ENCODE results near the gene CCDC92. TPM values are rescaled to one million over a fixed set of nuclear protein-coding genes. Genes with fewer than 3 reads are reported as not detected.

Gene CCDC92
- total RNA-seq, 4 donors from 2014 or later: 23.1 to 33.3 (median 30.9) TPM

DNA sequence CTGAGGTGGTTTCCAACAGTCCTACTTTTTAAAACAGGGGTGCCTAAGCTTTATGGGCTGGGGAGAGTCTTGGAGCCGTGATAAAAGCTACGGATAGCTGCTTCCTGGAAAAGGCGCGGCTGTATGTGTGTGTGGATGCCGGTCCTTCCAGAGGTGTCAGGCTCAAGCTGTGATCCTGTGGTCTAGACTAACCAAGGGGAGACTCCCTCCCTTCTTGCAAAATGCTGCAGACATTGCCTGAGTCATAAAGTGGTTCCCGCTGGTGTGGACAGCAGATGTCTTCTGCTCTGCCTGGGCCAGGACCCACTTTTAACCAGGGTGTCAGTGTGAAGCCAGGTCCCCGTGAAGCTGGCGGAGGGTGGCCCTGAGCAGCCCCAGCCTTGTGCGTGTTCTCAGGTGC lies 37.8 kb downstream of the CCDC92 start:
- no peak for DNase-seq

DNA sequence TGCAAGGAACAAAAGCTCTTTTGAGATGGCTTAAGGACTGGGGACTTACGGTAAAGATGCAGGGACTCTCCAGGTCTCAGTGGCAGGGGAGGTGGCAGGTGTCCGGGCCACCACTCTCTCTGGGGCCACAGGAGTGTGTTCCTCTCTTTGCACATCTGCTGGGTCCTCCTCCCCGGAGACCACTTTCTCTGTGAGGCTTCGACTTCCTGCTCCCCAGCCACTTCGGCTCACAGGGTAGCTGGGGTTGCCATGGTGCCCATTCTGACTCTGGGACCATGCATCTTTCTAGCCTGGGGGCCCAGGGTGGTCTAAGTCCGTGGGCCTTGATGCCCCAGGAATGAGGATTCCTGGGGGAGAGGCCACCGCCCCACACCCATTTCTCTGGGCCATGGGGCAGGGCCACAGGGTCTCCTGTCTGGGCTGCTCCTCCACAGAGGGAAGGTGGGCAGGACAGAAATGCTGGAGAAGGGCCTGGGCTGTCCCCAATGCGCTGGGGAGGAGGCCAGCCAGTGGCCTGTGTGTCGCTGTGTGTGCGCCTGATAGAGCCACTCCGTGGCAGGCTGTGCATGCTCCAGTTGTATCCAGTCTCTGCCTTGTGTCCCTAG lies 38.5 kb downstream of the CCDC92 start:
- no peak overlapping the region for H3K4me3 ChIP-seq
- H3K27ac ChIP-seq: no peak overlapping the region
- H3K27me3 ChIP-seq: no peaks in the 10 kb centered on the region
- TF ChIP-seq POLR2A (IDR thresholded peaks at IDR 0.05): no peak
- TF ChIP-seq, protein P1, sequence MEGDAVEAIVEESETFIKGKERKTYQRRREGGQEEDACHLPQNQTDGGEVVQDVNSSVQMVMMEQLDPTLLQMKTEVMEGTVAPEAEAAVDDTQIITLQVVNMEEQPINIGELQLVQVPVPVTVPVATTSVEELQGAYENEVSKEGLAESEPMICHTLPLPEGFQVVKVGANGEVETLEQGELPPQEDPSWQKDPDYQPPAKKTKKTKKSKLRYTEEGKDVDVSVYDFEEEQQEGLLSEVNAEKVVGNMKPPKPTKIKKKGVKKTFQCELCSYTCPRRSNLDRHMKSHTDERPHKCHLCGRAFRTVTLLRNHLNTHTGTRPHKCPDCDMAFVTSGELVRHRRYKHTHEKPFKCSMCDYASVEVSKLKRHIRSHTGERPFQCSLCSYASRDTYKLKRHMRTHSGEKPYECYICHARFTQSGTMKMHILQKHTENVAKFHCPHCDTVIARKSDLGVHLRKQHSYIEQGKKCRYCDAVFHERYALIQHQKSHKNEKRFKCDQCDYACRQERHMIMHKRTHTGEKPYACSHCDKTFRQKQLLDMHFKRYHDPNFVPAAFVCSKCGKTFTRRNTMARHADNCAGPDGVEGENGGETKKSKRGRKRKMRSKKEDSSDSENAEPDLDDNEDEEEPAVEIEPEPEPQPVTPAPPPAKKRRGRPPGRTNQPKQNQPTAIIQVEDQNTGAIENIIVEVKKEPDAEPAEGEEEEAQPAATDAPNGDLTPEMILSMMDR (IDR thresholded peaks at IDR 0.05): no peak
- peak in 1 of 3 donors; percentile 43 for DNase-seq
- peaks cover 0 to 10% (median 0%) of the 10 kb centered on the region in 3 donors for H3K36me3 ChIP-seq
- H3K4me1 ChIP-seq: no peaks in the 10 kb centered on the region
- no peaks in the 10 kb centered on the region for H3K9me3 ChIP-seq

More for the DNA sequence above, 37.8 kb downstream of the CCDC92 start:
- no peak overlapping the region for H3K4me3 ChIP-seq
- no peaks in the 10 kb centered on the region for H3K27me3 ChIP-seq
- no peaks in the 10 kb centered on the region for H3K4me1 ChIP-seq
- H3K36me3 ChIP-seq: peaks cover 0 to 10% (median 0%) of the 10 kb centered on the region in 3 donors
- no peak overlapping the region for H3K27ac ChIP-seq
- TF ChIP-seq POLR2A (IDR thresholded peaks at IDR 0.05): no peak
- no peaks in the 10 kb centered on the region for H3K9me3 ChIP-seq

DNA sequence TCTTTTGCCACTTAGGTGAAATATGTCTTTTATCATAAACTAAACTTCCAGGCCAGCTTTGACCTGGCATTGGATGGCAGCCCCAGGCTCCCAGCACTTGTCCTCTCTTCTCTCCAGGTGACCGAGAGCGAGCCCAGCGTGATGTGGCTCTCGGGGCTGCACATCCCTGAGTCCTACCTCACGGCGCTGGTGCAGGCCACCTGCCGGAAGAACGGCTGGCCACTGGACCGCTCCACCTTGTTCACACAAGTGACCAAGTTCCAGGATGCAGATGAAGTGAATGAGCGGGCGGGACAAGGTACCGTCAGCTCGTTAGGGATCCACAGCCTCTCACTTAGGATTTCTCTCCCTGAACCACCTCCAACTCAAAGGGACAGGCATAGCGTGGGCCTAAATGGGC lies 39.4 kb downstream of the CCDC92 start:
- TF ChIP-seq, protein P1 (IDR thresholded peaks at IDR 0.05): no peak
- TF ChIP-seq POLR2A (IDR thresholded peaks at IDR 0.05): no peak
- no peak for DNase-seq

DNA sequence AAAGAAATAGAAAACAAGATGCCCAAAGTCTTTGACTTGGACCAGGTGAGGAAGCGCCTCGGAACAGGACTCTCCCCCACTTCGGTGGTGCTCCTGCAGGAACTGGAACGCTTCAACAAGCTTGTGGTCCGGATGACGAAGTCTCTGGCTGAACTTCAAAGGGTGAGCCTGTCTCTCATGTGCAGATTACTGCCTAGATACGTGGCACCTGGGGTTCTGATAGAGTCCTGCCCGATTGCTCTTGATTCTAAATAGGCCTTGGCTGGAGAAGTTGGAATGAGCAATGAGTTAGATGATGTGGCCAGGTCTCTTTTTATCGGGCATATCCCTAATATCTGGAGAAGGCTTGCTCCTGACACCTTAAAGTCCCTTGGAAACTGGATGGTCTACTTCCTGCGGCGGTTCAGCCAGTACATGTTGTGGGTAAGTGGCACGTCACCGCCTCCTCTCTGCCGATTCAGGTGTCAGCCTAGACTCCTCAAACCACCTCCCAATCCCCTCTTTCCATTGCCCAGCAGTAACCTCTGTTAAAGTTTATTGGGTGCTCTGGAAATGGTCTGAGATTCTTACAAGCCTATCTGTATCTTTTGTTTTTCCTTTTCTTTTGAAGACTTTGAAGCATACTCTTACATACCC lies 40.8 kb downstream of the CCDC92 start:
- TF ChIP-seq, protein P1 (IDR thresholded peaks at IDR 0.05): no peak
- TF ChIP-seq POLR2A (IDR thresholded peaks at IDR 0.05): no peak
- Histone ChIP-seq H3K36me3 (peaks cover 0 to 6% (median 0%) of the 10 kb centered on the region in 3 donors), H3K4me3 (no peak overlapping the region), H3K9me3 (no peaks in the 10 kb centered on the region), H3K27me3 (no peaks in the 10 kb centered on the region), H3K27ac (no peak overlapping the region), H3K4me1 (no peaks in the 10 kb centered on the region)
- DNase-seq: peak in 2 of 3 donors; percentile 27 to 56

More for the DNA sequence above, 39.4 kb downstream of the CCDC92 start:
- Histone ChIP-seq H3K4me1 (no peaks in the 10 kb centered on the region), H3K27ac (no peak overlapping the region), H3K4me3 (no peak overlapping the region), H3K36me3 (peaks cover 0 to 10% (median 0%) of the 10 kb centered on the region in 3 donors), H3K9me3 (no peaks in the 10 kb centered on the region), H3K27me3 (no peaks in the 10 kb centered on the region)

DNA sequence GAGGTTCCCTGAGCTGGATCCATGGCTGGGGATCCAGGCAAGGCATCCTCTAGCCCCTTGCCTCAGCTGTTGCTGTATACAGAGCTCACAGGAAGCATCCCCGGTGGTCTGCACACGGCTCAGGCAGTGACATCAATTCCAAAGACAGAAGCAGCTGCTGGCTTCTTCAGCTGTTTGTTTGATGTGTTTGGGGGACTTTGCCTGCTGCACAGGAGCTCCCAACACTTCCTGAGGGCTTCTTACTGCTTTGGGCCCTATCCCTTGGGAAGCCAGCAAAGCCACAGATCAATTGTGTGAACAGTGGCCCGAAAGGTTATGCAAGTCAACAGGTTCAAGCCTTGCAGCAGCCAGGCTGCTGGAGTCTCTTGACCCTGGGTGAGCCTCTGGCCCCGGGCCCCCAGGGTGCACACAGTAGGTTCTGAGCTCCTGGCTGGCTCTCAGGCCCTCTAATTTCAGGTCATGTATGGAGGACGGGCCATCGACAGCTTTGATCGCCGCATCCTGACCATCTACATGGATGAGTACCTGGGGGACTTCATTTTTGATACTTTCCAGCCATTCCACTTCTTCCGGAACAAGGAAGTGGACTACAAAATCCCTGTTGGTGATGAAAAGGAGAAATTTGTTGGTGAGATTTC lies 42.6 kb downstream of the CCDC92 start:
- no peaks in the 10 kb centered on the region for H3K9me3 ChIP-seq
- no peak overlapping the region for H3K4me3 ChIP-seq
- H3K4me1 ChIP-seq: no peaks in the 10 kb centered on the region
- H3K27ac ChIP-seq: no peak overlapping the region
- H3K27me3 ChIP-seq: no peaks in the 10 kb centered on the region
- no peak for DNase-seq
- TF ChIP-seq, protein P1 (IDR thresholded peaks at IDR 0.05): no peak
- no peak for TF ChIP-seq POLR2A (IDR thresholded peaks at IDR 0.05)
- H3K36me3 ChIP-seq: no peaks in the 10 kb centered on the region

- H3K4me1 ChIP-seq: no peaks in the 10 kb centered on the region
- no peak overlapping the region for H3K27ac ChIP-seq
- H3K27me3 ChIP-seq: no peaks in the 10 kb centered on the region
- H3K4me3 ChIP-seq: no peak overlapping the region
- no peaks in the 10 kb centered on the region for H3K9me3 ChIP-seq
- no peaks in the 10 kb centered on the region for H3K36me3 ChIP-seq
- DNase-seq: no peak
- TF ChIP-seq POLR2A (IDR thresholded peaks at IDR 0.05): no peak
- TF ChIP-seq, protein P1 (IDR thresholded peaks at IDR 0.05): no peak
Observed at GRCh38 chr12:123928897-123929296, 43.7 kb downstream of the CCDC92 start.
